Karpas-422 (cell line): ENCODE data around the gene MGLL. TPM values are rescaled to one million over a fixed set of nuclear protein-coding genes. Genes with fewer than 3 reads are reported as not detected.

ENCODE experiments used
- DNase-seq: peaks from one replicate; pipeline ENCODE4 v3.0.0-alpha.2; 2015
- H2AFZ ChIP-seq: fragments of 200-600 bp; sonication (generic); 2 replicates; pipeline ENCODE4 v1.6.1; 2014; ENCODE audit warnings: antibody characterized with exemption, low read length, mixed read lengths
- H3K27ac ChIP-seq: fragments of 200-600 bp; sonication (generic); 2 replicates; pipeline ENCODE4 v1.5.1; 2014; ENCODE audit warnings: mild to moderate bottlenecking, low read length, moderate library complexity
- H3K27me3 ChIP-seq: fragments of 200-600 bp; sonication (generic); 2 replicates; pipeline ENCODE4 v1.6.1; 2014; ENCODE audit warnings: low read length, mixed read lengths
- H3K36me3 ChIP-seq: fragments of 200-600 bp; sonication (generic); 2 replicates; pipeline ENCODE4 v1.6.1; 2014; ENCODE audit warnings: low read length, mixed read lengths; ENCODE audit not compliant: insufficient read depth
- H3K4me1 ChIP-seq: fragments of 200-600 bp; sonication (generic); 2 replicates; pipeline ENCODE4 v1.6.1; 2014; ENCODE audit warnings: mild to moderate bottlenecking, low read length, mixed read lengths
- H3K4me2 ChIP-seq: fragments of 200-600 bp; sonication (generic); 2 replicates; pipeline ENCODE4 v1.6.1; 2014; ENCODE audit warnings: low read length, low read depth, mild to moderate bottlenecking; ENCODE audit not compliant: poor library complexity, severe bottlenecking
- H3K4me3 ChIP-seq: fragments of 200-600 bp; sonication (generic); 2 replicates; pipeline ENCODE4 v1.5.1; 2014; ENCODE audit warnings: mild to moderate bottlenecking, antibody characterized with exemption, low read length, mixed read lengths
- H3K79me2 ChIP-seq: fragments of 200-600 bp; sonication (generic); 2 replicates; pipeline ENCODE4 v1.6.1; 2014; ENCODE audit warnings: mild to moderate bottlenecking, low read length, mixed read lengths
- H3K9ac ChIP-seq: fragments of 200-600 bp; sonication (generic); 2 replicates; pipeline ENCODE4 v1.6.0; 2014; ENCODE audit warnings: low read length
- H3K9me2 ChIP-seq: fragments of 200-600 bp; sonication (generic), shearing (Covaris generic); replicated peaks from 2 replicates; pipeline ENCODE4 v1.6.0; 2014; ENCODE audit warnings: mild to moderate bottlenecking, low read length, moderate library complexity; ENCODE audit not compliant: insufficient read depth
- H3K9me3 ChIP-seq: fragments of 300-700, 200-600 bp; sonication (generic); 2 replicates; pipeline ENCODE4 v1.6.1; 2014; ENCODE audit warnings: low read length, mixed read lengths
- H4K20me1 ChIP-seq: fragments of 200-600 bp; sonication (generic); 2 replicates; pipeline ENCODE4 v1.6.1; 2014; ENCODE audit warnings: mild to moderate bottlenecking, antibody characterized with exemption, low read length, low read depth; ENCODE audit not compliant: insufficient read depth
- total RNA-seq: library from RNA; depleted of rRNA; stranded (reverse); fragments of >200 nt; shearing (Covaris generic); gene quantifications from 2 replicates; pipeline ENCODE4 v1.2.3, GENCODE V29; 2014; ENCODE audit warnings: low replicate concordance

Gene MGLL
- total RNA-seq, 1 experiment from 2014 or later, result 58.0 TPM

DNA sequence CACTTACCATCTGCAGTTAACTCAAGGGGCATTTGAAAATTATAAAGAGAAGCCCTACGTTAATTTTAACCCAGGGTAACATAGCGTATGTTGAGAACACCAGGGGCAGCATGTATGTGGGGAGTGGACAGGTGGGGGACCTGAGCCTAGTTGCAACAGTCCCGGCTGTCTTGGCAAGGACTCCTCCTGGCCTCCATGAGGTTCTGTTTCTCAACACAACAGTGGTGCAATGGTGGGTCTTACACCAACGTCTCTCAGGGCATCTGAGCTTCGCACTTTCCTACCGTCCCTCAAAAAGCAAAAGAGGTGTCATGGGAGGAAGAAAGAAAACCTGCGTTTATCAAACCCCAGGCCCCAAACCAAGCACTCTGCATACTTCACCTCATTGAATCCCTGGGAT, 50.6 kb downstream of the MGLL start:
- H3K9ac ChIP-seq, result no peak overlapping the region
- H3K4me3 ChIP-seq, result no peak overlapping the region
- no peaks in the 10 kb centered on the region; the same call in 1 of the 2 replicates for H3K36me3 ChIP-seq
- H2AFZ ChIP-seq, result no peak overlapping the region
- H3K4me1 ChIP-seq, result peaks cover 75% of the 10 kb centered on the region
- H3K27me3 ChIP-seq, result no peaks in the 10 kb centered on the region
- no peaks in the 10 kb centered on the region for H4K20me1 ChIP-seq
- no peak overlapping the region for H3K4me2 ChIP-seq
- H3K9me3 ChIP-seq, result no peaks in the 10 kb centered on the region
- H3K27ac ChIP-seq, result no peak overlapping the region
- DNase-seq, result no peak
- H3K79me2 ChIP-seq, result peaks cover 56% of the 10 kb centered on the region
- no peaks in the 10 kb centered on the region for H3K9me2 ChIP-seq

DNA sequence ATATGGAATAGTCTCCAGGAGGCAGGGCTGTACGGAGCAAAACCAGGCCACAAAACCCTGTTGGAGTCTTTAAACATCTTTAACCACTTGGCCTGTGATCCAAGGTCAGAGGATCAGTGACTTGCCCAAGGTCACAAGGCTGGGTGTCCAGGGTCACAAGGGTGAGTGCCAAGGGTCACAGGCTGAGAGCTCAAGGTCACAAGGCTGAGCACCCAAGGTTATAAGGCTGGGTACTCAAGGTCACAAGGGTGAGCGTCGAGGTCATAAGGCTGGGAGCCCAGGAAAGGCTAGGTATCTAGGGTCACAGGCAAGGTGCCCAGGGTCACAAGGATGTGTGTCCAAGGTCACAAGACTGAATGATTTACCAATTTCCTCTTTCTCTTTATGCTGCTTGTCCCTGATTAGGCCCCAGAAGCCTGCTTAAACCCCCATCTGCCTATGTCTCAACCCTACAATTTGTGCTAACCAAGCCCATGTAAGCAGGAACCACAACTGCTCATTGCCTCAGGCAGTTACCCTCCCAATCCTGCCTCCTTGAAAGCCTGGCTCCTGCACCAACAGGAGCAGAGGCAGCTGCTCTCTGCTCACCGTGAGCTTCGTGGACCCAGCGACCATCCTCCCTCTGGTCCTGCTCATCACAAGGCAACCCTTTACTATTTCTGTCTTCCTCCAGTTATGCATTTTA, 51.5 kb downstream of the MGLL start:
- Histone ChIP-seq H3K36me3 (no peaks in the 10 kb centered on the region), H3K4me2 (no peak overlapping the region)

DNA sequence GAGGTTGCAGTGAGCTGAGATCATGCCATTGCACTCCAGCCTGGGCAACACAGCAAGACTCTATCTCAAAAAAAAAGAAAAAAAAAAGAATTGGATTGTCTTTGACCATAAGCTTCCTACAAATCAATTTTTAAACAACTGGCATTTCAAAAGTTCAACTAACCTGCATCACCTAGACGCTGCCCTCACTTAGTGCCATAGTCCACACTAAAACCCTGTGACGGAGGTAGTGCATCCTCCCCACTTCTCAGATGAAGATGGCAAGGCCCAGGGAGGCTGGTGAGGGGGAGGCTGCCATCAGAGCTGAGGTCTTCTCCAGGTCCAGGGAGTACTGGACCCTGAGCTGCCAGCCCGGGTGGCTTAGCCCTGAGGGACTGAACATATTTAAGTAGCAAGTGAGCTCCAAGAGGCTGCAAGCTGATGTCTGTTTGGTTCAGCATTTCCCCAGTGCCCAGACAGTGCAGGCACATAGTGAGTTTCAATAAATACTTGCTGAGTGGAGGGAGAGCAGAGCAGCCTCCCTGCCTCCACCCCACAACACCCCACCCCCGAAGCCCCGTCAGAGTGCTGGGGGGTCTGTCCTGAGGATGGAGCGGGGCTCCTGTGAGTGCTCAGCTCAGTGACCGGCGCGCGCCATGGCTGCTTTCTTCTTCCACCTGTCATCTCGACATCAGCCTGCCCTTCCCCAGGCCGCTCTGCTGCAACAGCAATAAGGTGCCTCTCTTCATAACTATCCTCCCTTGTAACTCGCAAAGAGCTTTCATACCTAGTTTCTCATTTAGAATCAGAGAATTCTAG, 52.8 kb downstream of the MGLL start:
- DNase-seq, result no peak
- Histone ChIP-seq H3K4me1 (peaks cover 75% of the 10 kb centered on the region), H4K20me1 (no peaks in the 10 kb centered on the region), H2AFZ (no peak overlapping the region), H3K4me3 (no peak overlapping the region), H3K27me3 (no peaks in the 10 kb centered on the region), H3K36me3 (no peaks in the 10 kb centered on the region), H3K27ac (no peak overlapping the region), H3K4me2 (no peak overlapping the region), H3K79me2 (peaks cover 53% of the 10 kb centered on the region), H3K9me3 (no peaks in the 10 kb centered on the region), H3K9me2 (no peaks in the 10 kb centered on the region), H3K9ac (no peak overlapping the region)

More for the DNA sequence above, 51.5 kb downstream of the MGLL start:
- Histone ChIP-seq H3K79me2 (peaks cover 55% of the 10 kb centered on the region), H2AFZ (no peak overlapping the region), H3K9ac (no peak overlapping the region), H3K4me1 (peaks cover 75% of the 10 kb centered on the region), H3K9me3 (no peaks in the 10 kb centered on the region), H3K27ac (peak overlapping the region; percentile 39; the same call in 1 of the 2 replicates), H4K20me1 (no peaks in the 10 kb centered on the region), H3K9me2 (no peaks in the 10 kb centered on the region), H3K27me3 (no peaks in the 10 kb centered on the region), H3K4me3 (no peak overlapping the region)
- no peak for DNase-seq

DNA sequence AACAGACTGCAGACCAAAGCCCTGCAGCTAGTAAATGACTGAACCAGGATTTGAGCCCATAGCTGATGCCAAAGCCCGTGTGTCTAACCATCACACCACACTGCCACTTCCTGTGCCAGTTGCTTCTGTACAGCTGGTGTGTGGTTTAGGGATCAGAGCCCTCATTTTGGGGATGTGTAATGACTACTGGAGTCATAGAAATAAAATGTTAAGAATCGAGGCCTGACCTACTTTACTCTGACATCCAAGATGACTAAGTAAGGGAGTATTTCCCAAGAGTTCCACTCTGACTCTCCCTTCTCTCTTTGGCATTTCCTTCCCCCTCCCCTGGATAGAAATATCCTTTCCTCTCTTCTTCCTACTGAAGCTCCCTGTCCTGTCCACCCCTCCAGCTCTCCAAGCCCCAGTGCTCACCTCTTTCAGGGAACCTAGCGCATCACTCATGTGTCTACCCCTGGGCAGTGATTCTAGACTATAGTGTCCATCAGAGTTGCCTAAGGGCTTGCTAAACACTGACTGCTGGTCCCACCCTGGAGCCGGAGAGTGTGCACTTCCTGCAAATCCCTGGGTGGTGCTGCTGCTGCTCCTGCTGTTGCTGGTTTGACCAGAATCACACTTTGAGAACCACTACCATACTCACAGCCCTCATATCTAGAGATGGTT, 53.8 kb downstream of the MGLL start:
- Histone ChIP-seq H3K9ac (no peak overlapping the region), H3K4me1 (peaks cover 81% of the 10 kb centered on the region), H3K27me3 (no peaks in the 10 kb centered on the region), H3K79me2 (peaks cover 51% of the 10 kb centered on the region), H3K27ac (no peak overlapping the region; the same call in 1 of the 2 replicates), H3K9me3 (no peaks in the 10 kb centered on the region), H3K9me2 (no peaks in the 10 kb centered on the region), H2AFZ (no peak overlapping the region), H3K4me3 (no peak overlapping the region), H4K20me1 (no peaks in the 10 kb centered on the region), H3K36me3 (no peaks in the 10 kb centered on the region), H3K4me2 (no peak overlapping the region)
- no peak for DNase-seq

DNA sequence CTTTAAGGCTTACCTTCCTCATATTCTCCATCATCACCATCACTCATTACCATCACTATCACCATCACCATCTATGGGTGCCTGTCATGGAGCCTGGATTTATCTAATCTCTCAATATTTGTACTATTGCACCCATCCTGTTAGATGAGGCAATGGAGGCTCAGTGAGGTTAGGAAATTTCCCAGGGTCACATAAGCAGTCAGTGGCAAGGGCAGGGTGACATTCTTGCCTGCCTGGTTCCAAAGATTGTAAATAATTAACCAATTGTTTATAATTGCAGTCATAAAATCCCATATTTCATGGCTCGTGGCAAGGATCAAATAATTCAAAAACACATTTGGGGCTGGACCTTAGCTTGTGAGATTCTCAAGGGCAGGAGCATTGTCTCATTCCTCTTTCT, 55.2 kb downstream of the MGLL start:
- DNase-seq, result no peak
- no peaks in the 10 kb centered on the region for H3K36me3 ChIP-seq
- no peak overlapping the region for H3K9ac ChIP-seq
- no peak overlapping the region for H3K4me3 ChIP-seq
- H3K9me3 ChIP-seq, result no peaks in the 10 kb centered on the region
- no peak overlapping the region; the same call in 1 of the 2 replicates for H3K27ac ChIP-seq
- H3K79me2 ChIP-seq, result peaks cover 47% of the 10 kb centered on the region
- no peak overlapping the region for H2AFZ ChIP-seq
- peaks cover 82% of the 10 kb centered on the region for H3K4me1 ChIP-seq
- no peaks in the 10 kb centered on the region for H3K27me3 ChIP-seq
- H3K9me2 ChIP-seq, result no peaks in the 10 kb centered on the region
- no peak overlapping the region for H3K4me2 ChIP-seq
- H4K20me1 ChIP-seq, result no peaks in the 10 kb centered on the region

DNA sequence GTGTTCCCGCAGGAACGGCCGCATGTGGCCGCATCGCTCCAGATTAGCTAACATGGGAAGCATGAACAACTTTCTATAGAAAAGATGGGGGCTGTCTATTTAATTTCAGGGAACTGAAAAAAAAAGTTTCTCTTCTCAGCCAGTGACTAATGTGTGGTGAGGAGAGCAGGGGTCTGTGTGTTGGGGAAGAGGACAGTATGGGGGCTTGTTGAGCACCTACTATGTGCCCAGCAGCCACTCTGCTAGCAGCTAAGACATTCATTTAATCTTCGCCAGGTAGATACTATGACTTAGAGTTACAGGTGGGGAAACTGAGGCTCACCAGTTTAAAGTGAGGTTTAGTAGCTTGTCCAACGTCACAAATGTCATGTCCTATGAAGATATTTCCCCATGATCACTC, 56.6 kb downstream of the MGLL start:
- H3K9me3 ChIP-seq, result no peaks in the 10 kb centered on the region
- no peaks in the 10 kb centered on the region for H3K9me2 ChIP-seq
- H3K4me2 ChIP-seq, result peak overlapping the region; percentile 27
- peaks cover 83% of the 10 kb centered on the region for H3K4me1 ChIP-seq
- no peak overlapping the region for H3K4me3 ChIP-seq
- no peak overlapping the region for H2AFZ ChIP-seq
- no peak for DNase-seq
- no peaks in the 10 kb centered on the region for H3K27me3 ChIP-seq
- no peaks in the 10 kb centered on the region for H4K20me1 ChIP-seq
- H3K27ac ChIP-seq, result peak overlapping the region; percentile 59; the same call in 1 of the 2 replicates
- H3K36me3 ChIP-seq, result no peaks in the 10 kb centered on the region
- H3K9ac ChIP-seq, result no peak overlapping the region
- H3K79me2 ChIP-seq, result peaks cover 42% of the 10 kb centered on the region

DNA sequence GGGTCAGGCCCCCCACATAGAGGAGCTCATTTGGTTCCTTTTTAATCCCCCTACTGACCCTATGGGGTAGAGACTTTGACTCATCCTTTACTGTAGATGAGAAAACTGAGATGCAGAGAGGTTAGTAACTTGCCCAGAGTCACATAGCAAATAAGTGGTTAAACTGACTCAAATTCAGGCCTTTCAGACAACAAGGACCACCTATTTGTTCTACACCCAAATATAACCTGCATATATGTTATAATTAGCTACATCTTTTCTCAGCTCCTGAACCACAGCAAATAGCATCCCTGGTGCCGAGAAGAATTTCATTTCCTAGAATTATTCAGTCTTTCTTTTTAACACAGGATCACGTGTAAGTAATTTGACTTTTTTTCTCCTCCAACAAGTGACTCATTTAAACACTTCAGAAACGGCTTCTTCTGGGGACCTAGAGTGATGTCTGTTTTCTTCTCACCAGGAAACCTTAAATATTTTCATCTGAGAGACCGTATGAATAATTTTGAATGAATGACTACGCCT, 57.4 kb downstream of the MGLL start:
- Histone ChIP-seq H3K27ac (peak overlapping the region; percentile 59), H3K9ac (no peak overlapping the region), H3K36me3 (no peaks in the 10 kb centered on the region), H3K79me2 (peaks cover 37% of the 10 kb centered on the region), H3K4me2 (peak overlapping the region; percentile 27), H4K20me1 (no peaks in the 10 kb centered on the region), H3K4me1 (peaks cover 76% of the 10 kb centered on the region), H2AFZ (no peak overlapping the region), H3K4me3 (no peak overlapping the region), H3K9me3 (no peaks in the 10 kb centered on the region), H3K27me3 (no peaks in the 10 kb centered on the region), H3K9me2 (no peaks in the 10 kb centered on the region)
- peak; percentile 50 for DNase-seq

DNA sequence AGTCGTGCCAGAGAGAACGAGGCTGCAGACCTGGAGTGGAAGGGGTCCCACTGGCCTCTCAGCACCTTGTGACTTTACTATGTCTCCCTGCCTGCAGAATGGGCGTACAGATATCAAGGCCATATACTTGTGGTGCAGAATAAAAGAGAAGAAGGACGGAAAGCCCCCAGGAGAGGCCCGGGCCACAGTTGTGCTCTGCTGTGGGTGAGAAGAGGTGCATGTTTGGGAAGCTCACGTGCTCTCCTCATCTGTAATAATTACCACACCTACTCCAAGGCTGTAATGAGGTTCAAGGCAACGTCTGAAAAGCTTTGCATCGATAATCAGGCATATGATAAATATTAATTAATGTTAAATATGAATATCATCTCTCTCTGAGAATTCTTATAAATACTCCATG, 58.0 kb downstream of the MGLL start:
- H3K79me2 ChIP-seq, result peaks cover 35% of the 10 kb centered on the region
- no peak overlapping the region for H3K4me3 ChIP-seq

More for the DNA sequence above, 58.0 kb downstream of the MGLL start:
- Histone ChIP-seq H3K4me2 (peak overlapping the region; percentile 27), H3K9me2 (no peaks in the 10 kb centered on the region), H2AFZ (no peak overlapping the region), H3K4me1 (peaks cover 74% of the 10 kb centered on the region), H3K27ac (peak overlapping the region; percentile 59), H3K27me3 (no peaks in the 10 kb centered on the region), H3K9me3 (no peaks in the 10 kb centered on the region), H3K36me3 (no peaks in the 10 kb centered on the region), H4K20me1 (no peaks in the 10 kb centered on the region), H3K9ac (peak overlapping the region; percentile 31; the same call in 1 of the 2 replicates)
- DNase-seq, result no peak
